Left cardiac atrium (tissue), 4 donors: ENCODE measurements around the gene SMG6. TPM values are rescaled to one million over a fixed set of nuclear protein-coding genes. Genes with fewer than 3 reads are reported as not detected.
A peak's percentile ranks its signal among the peaks of the same experiment; 100 is the strongest.

Experiments
- ATAC-seq, 2 donors: fragments of 200-7000 bp; cut with Tn5 transposase; one replicate each; pipeline ENCODE4 v1.9.1; 2020; ENCODE audit warnings: mild to moderate bottlenecking in 2 of 2, moderate library complexity in 2 of 2
- DNase-seq: peaks from one replicate; pipeline ENCODE4 v3.0.0-alpha.2; 2020
- intact Hi-C, 2 donors: fragments of 100-400 bp; cut with DNase I; formaldehyde crosslinking; loops; one replicate each; pipeline versions ENCODE4 v1.14.1 to v1.15.1; 2022 to 2023
- total RNA-seq, 2 donors: library from RNA; stranded (reverse); fragmentation: NEBNext Ultra II Directional; extraction: Animal tissue kit (Norgen Biotek cat#: 25700); gene quantifications; one replicate each; pipeline ENCODE4 v1.2.1, GENCODE V29; 2021
- donor health status: DM: no; HTN: yes; CAD: no.
- donor health status: DM: no; HTN: yes; CAD: no; lungs with severe emphysema.
- donor health status: DM: yes; HTN: yes; CAD: no.
- donor health status: Dilated cardiomyopathy.

SMG6 gene
- total RNA-seq, 2 donors from 2014 or later = 22.3 to 23.0 TPM

GRCh38 chr17:2312736-2313135 is 9.2 kb upstream of the SMG6 start:
- intact Hi-C loops = no loop called here
- ATAC-seq = peak in 1 of 2 donors; percentile 65
- peak; percentile 37 for DNase-seq

GRCh38 chr17:2309338-2310154 is 6.0 kb upstream of the SMG6 start:
- ATAC-seq (peak; percentile 41 to 61), DNase-seq (peak; percentile 59)
- intact Hi-C loops = no loop called here

- ATAC-seq (no peak), DNase-seq (no peak)
- intact Hi-C loops = no loop called here
Measured at GRCh38 chr17:2304931-2305330, 1.3 kb upstream of the SMG6 start.

GRCh38 chr17:2302778-2303203 is 794 bp downstream of the SMG6 start:
- no peak for ATAC-seq

GRCh38 chr17:2299756-2300155 is 3.8 kb downstream of the SMG6 start:
- ATAC-seq (no peak), DNase-seq (no peak)
- intact Hi-C loops = no loop called here

More at GRCh38 chr17:2302778-2303203, 794 bp downstream of the SMG6 start:
- intact Hi-C loops = no loop called here
- no peak for DNase-seq

- intact Hi-C loops = no loop called here
- ATAC-seq = no peak
- DNase-seq = no peak
Measured at GRCh38 chr17:2299136-2299535, 4.4 kb downstream of the SMG6 start.

- intact Hi-C loops = no loop called here
- ATAC-seq (no peak), DNase-seq (no peak)
Measured at GRCh38 chr17:2297023-2297422, 6.6 kb downstream of the SMG6 start.

- ATAC-seq (peak in 1 of 2 donors; percentile 24), DNase-seq (no peak)
- intact Hi-C loops = no loop called here
Measured at GRCh38 chr17:2295575-2295974, 8.0 kb downstream of the SMG6 start.

GRCh38 chr17:2292100-2292499 is 11.5 kb downstream of the SMG6 start:
- DNase-seq (no peak), ATAC-seq (no peak)
- intact Hi-C loops = no loop called here

GRCh38 chr17:2289878-2290478 is 13.6 kb downstream of the SMG6 start:
- intact Hi-C loops = loop anchor here in 1 of 2 donors (10.0 kb wide), 1 partner anchor 375 kb away; no protein-coding TSS in a partner anchor
- ATAC-seq (no peak), DNase-seq (no peak)

GRCh38 chr17:2283302-2283701 is 20.3 kb downstream of the SMG6 start:
- intact Hi-C loops = loop anchor here in 1 of 2 donors (2.0 to 10.0 kb wide), 2 partner anchors 229 to 369 kb away; partner anchors contain the start of gene HIC1
- ATAC-seq (no peak), DNase-seq (no peak)

GRCh38 chr17:2282297-2282873 is 21.2 kb downstream of the SMG6 start:
- ATAC-seq = peak; percentile 38 to 59
- intact Hi-C loops = loop anchor here in 1 of 2 donors (2.0 to 10.0 kb wide), 2 partner anchors 228 to 368 kb away; partner anchors contain the start of gene HIC1
- no peak for DNase-seq

- intact Hi-C loops = loop anchor here in 1 of 2 donors (10.0 kb wide), 1 partner anchor 365 kb away; no protein-coding TSS in a partner anchor
- ATAC-seq = no peak
- no peak for DNase-seq
Measured at GRCh38 chr17:2279707-2280106, 23.9 kb downstream of the SMG6 start.

GRCh38 chr17:2277429-2278170 is 26.0 kb downstream of the SMG6 start:
- ATAC-seq (no peak), DNase-seq (no peak)
- intact Hi-C loops = no loop called here

- no peak for DNase-seq
- intact Hi-C loops = no loop called here
Measured at GRCh38 chr17:2275722-2276121, 27.9 kb downstream of the SMG6 start.

GRCh38 chr17:2274414-2274813 is 29.2 kb downstream of the SMG6 start:
- ATAC-seq (no peak), DNase-seq (no peak)
- intact Hi-C loops = no loop called here

More at GRCh38 chr17:2275722-2276121, 27.9 kb downstream of the SMG6 start:
- ATAC-seq = no peak

- ATAC-seq (no peak), DNase-seq (no peak)
- intact Hi-C loops = no loop called here
Measured at GRCh38 chr17:2271985-2272702, 31.4 kb downstream of the SMG6 start.

- DNase-seq (no peak), ATAC-seq (no peak)
- intact Hi-C loops = no loop called here
Measured at GRCh38 chr17:2267354-2267753, 36.2 kb downstream of the SMG6 start.

- no peak for ATAC-seq
- no peak for DNase-seq
- intact Hi-C loops = no loop called here
Measured at GRCh38 chr17:2266865-2267228, 36.7 kb downstream of the SMG6 start.
